Neural progenitor cell (in vitro differentiated cells): ENCODE data around the gene AIP.

Source experiments
- EZH2 ChIP-seq: fragments of 200-600 bp; sonication (generic); IDR thresholded peaks from 2 replicates; pipeline ENCODE4 v1.6.1; 2017; ENCODE audit warnings: antibody characterized with exemption, mild to moderate bottlenecking, moderate library complexity
- EZH2phosphoT487 ChIP-seq: fragments of 200-600 bp; sonication (generic); IDR thresholded peaks from 2 replicates; pipeline ENCODE4 v1.6.1; 2017; ENCODE audit warnings: antibody characterized with exemption
- TF ChIP-seq, protein P1 (sequence below): fragments of 200-600 bp; sonication (generic); IDR thresholded peaks from 2 replicates; pipeline ENCODE4 v1.5.1; 2017; ENCODE audit warnings: antibody characterized with exemption, mild to moderate bottlenecking

DNA sequence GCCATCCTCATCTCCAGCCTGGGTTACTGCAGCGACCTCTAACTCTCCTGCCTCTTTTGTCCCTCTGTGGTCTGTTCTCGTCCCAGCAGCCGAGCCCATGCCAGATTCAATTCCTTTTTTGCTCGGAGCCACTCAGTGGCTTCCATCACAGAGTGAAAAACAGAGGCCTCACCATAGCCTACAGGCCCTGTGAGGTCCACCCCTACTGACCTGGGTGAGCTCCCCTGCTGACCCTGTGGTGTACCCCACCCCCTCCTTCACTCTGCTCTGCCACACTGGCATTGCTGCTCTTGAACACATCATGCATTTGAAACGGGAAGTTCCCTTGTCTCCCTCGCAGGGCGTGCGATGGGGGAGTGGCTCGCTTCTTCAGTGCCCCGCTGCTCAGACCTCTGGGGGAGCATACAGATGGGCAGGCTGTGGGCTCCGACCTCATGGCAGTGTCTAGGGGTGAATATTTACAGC lies 2.1 kb downstream of the AIP start:
- TF ChIP-seq, protein P1, sequence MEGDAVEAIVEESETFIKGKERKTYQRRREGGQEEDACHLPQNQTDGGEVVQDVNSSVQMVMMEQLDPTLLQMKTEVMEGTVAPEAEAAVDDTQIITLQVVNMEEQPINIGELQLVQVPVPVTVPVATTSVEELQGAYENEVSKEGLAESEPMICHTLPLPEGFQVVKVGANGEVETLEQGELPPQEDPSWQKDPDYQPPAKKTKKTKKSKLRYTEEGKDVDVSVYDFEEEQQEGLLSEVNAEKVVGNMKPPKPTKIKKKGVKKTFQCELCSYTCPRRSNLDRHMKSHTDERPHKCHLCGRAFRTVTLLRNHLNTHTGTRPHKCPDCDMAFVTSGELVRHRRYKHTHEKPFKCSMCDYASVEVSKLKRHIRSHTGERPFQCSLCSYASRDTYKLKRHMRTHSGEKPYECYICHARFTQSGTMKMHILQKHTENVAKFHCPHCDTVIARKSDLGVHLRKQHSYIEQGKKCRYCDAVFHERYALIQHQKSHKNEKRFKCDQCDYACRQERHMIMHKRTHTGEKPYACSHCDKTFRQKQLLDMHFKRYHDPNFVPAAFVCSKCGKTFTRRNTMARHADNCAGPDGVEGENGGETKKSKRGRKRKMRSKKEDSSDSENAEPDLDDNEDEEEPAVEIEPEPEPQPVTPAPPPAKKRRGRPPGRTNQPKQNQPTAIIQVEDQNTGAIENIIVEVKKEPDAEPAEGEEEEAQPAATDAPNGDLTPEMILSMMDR, result no peak
- no peak for TF ChIP-seq EZH2
- no peak for TF ChIP-seq EZH2phosphoT487
